Activated T-helper 1 cell treated with anti-CD3 and anti-CD28 coated beads, Interleukin-12 subunit alpha, Interleukin-12 subunit beta, Interleukin-2, Interleukin-4 antibody, amounts not matched to agents 30 ng/mL and 10 ng/mL and 1 ng/mL, durations not matched to agents 14 hours and 24 hours and 36 hours (primary cell): ENCODE data around the gene SDHA. TPM values are rescaled to one million over a fixed set of nuclear protein-coding genes. Genes with fewer than 3 reads are reported as not detected.
"Not testable (repeated sequence)": the region's sequence is repeated elsewhere in the genome, so short reads cannot be mapped to it uniquely, and the experiment has no call there.

Experiments
- DNase-seq: peaks from one replicate; pipeline ENCODE4 v3.0.0; 2021; ENCODE audit warnings: low spot score
- H3K27ac Mint-ChIP-seq: one replicate; pipeline ENCODE4 v1.8.0; 2021; ENCODE audit warnings: mild to moderate bottlenecking, mixed read lengths
- H3K27me3 Mint-ChIP-seq: one replicate; pipeline ENCODE4 v1.8.0; 2022; ENCODE audit warnings: mild to moderate bottlenecking, moderate library complexity, mixed read lengths; ENCODE audit not compliant: insufficient read depth
- H3K36me3 Mint-ChIP-seq: one replicate; pipeline ENCODE4 v1.8.0; 2021; ENCODE audit warnings: low read depth, mixed read lengths
- H3K4me1 Mint-ChIP-seq: one replicate; pipeline ENCODE4 v1.8.0; 2021; ENCODE audit warnings: low read depth, mixed read lengths
- H3K4me3 Mint-ChIP-seq: one replicate; pipeline ENCODE4 v1.8.0; 2021; ENCODE audit warnings: mild to moderate bottlenecking, moderate library complexity, mixed read lengths
- H3K9me3 Mint-ChIP-seq: one replicate; pipeline ENCODE4 v1.8.0; 2021; ENCODE audit warnings: mixed read lengths
- intact Hi-C: fragments of 100-400 bp; cut with micrococcal nuclease; formaldehyde crosslinking; loops from one replicate; pipeline ENCODE4 v1.15.1; 2024
- total RNA-seq: library from RNA; stranded (reverse); gene quantifications from 2 replicates; pipeline ENCODE4 v1.2.3, GENCODE V29; 2022

The SDHA gene
- total RNA-seq, 1 donor from 2014 or later = 135 TPM

GRCh38 chr5:250396-250795 lies 32.3 kb downstream of the SDHA start:
- H3K9me3 Mint-ChIP-seq, H3K4me1 Mint-ChIP-seq, intact Hi-C loops, H3K27ac Mint-ChIP-seq, DNase-seq, H3K27me3 Mint-ChIP-seq, H3K4me3 Mint-ChIP-seq: not testable (repeated sequence)
- peaks cover 47% of the 10 kb centered on the region for H3K36me3 Mint-ChIP-seq

DNA sequence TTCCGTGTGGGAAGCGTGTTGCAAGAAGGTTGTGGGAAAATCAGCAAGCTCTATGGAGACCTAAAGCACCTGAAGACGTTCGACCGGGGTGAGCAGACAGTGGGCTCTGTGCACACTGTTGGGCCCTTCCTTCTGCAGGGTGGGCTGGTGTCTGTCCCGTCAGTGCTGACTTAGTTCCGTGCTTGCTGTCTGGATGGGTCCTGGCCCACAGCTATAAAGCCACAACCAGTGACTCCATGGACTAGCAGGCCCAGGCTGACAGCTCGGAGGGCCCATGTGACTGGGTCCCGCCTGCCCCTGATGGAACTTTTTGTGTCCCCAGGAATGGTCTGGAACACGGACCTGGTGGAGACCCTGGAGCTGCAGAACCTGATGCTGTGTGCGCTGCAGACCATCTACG lies 32.9 kb downstream of the SDHA start:
- H3K27ac Mint-ChIP-seq, H3K9me3 Mint-ChIP-seq, intact Hi-C loops, H3K4me3 Mint-ChIP-seq, DNase-seq, H3K4me1 Mint-ChIP-seq, H3K27me3 Mint-ChIP-seq: not testable (repeated sequence)
- H3K36me3 Mint-ChIP-seq = peaks cover 51% of the 10 kb centered on the region

DNA sequence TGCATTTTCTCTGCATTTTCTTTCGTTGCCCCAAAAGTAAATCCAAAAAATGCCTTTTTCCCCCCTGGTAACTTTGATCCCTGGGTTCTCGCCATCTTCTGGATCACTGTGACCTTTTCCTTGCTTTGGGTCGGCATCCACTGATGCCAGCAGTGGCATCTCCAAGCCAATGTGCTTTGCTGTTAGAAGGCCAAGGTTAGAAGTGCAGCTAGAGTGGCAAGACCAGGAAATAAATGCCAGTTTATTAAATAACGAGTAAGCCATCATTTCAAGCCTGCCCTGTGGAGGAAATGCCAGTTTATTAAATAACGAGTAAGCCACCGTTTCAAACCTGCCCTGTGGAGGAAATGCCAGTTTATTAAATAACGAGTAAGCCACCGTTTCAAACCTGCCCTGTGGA lies 33.4 kb downstream of the SDHA start:
- DNase-seq, H3K27me3 Mint-ChIP-seq, intact Hi-C loops, H3K4me3 Mint-ChIP-seq, H3K4me1 Mint-ChIP-seq, H3K27ac Mint-ChIP-seq, H3K9me3 Mint-ChIP-seq: not testable (repeated sequence)
- peaks cover 53% of the 10 kb centered on the region for H3K36me3 Mint-ChIP-seq

- H3K27ac Mint-ChIP-seq, H3K4me3 Mint-ChIP-seq, H3K9me3 Mint-ChIP-seq, H3K4me1 Mint-ChIP-seq, intact Hi-C loops, DNase-seq, H3K27me3 Mint-ChIP-seq: not testable (repeated sequence)
- peaks cover 57% of the 10 kb centered on the region for H3K36me3 Mint-ChIP-seq
Observed at GRCh38 chr5:251975-252374, 33.9 kb downstream of the SDHA start.

DNA sequence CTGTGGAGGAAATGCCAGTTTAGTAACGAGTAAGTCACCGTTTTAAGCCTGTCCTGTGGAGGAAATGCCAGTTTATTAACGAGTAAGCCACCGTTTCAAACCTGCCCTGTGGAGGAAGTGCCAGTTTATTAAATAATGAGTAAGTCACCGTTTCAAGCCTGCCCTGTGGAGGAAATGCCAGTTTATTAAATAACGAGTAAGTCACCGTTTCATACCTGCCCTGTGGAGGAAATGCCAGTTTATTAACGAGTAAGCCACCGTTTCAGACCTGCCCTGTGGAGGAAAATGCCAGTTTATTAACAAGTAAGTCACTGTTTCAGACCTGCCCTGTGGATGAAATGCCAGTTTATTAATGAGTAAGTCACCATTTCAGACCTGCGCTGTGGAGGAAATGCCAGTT lies 34.4 kb downstream of the SDHA start:
- H3K9me3 Mint-ChIP-seq = no peaks in the 10 kb centered on the region
- no peaks in the 10 kb centered on the region for H3K4me1 Mint-ChIP-seq
- H3K27me3 Mint-ChIP-seq = no peaks in the 10 kb centered on the region
- no peak overlapping the region for H3K4me3 Mint-ChIP-seq
- H3K27ac Mint-ChIP-seq = peak overlapping the region; percentile 3
- no peak for DNase-seq
- intact Hi-C loops = no loop called here
- peaks cover 60% of the 10 kb centered on the region for H3K36me3 Mint-ChIP-seq

GRCh38 chr5:254322-254721 lies 36.2 kb downstream of the SDHA start:
- H3K4me3 Mint-ChIP-seq, H3K27ac Mint-ChIP-seq, intact Hi-C loops, H3K4me1 Mint-ChIP-seq, H3K27me3 Mint-ChIP-seq, DNase-seq, H3K9me3 Mint-ChIP-seq: not testable (repeated sequence)
- peaks cover 56% of the 10 kb centered on the region for H3K36me3 Mint-ChIP-seq

DNA sequence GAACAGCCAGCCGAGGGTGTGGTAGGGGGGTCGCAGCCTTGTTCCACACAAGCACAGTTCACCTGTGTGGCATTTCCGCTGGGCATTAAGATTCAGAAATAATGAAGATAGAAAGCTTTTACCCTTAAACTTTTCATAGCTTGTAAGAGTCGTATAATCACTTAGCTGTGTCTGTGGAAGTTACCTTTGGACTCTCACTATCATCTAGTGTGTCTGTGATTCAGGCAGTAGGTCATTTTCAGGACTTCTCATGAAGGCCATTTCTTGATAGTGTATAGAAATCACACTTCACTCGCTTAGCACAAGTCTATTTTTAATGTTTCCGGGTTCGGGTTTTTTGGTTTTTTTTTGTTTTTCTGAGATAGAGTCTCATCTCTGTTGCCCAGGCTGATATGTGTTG lies 37.0 kb downstream of the SDHA start:
- intact Hi-C loops, H3K27me3 Mint-ChIP-seq, DNase-seq, H3K4me1 Mint-ChIP-seq, H3K27ac Mint-ChIP-seq, H3K9me3 Mint-ChIP-seq, H3K4me3 Mint-ChIP-seq: not testable (repeated sequence)
- H3K36me3 Mint-ChIP-seq = peaks cover 51% of the 10 kb centered on the region

- H3K27me3 Mint-ChIP-seq, H3K27ac Mint-ChIP-seq, DNase-seq, H3K9me3 Mint-ChIP-seq, H3K4me3 Mint-ChIP-seq, intact Hi-C loops, H3K4me1 Mint-ChIP-seq: not testable (repeated sequence)
- peaks cover 50% of the 10 kb centered on the region for H3K36me3 Mint-ChIP-seq
Observed at GRCh38 chr5:256347-256746, 38.2 kb downstream of the SDHA start.

GRCh38 chr5:257148-257547 lies 39.0 kb downstream of the SDHA start:
- Mint-ChIP-seq H3K4me1 (no peaks in the 10 kb centered on the region), H3K27ac (no peak overlapping the region), H3K9me3 (no peaks in the 10 kb centered on the region), H3K27me3 (no peaks in the 10 kb centered on the region), H3K4me3 (no peak overlapping the region), H3K36me3 (peaks cover 49% of the 10 kb centered on the region)
- DNase-seq = no peak
- intact Hi-C loops = no loop called here

GRCh38 chr5:263275-263974 lies 45.3 kb downstream of the SDHA start:
- H3K4me1 Mint-ChIP-seq, DNase-seq, H3K4me3 Mint-ChIP-seq, H3K9me3 Mint-ChIP-seq, intact Hi-C loops, H3K27me3 Mint-ChIP-seq, H3K27ac Mint-ChIP-seq: not testable (repeated sequence)
- peaks cover 31% of the 10 kb centered on the region for H3K36me3 Mint-ChIP-seq

DNA sequence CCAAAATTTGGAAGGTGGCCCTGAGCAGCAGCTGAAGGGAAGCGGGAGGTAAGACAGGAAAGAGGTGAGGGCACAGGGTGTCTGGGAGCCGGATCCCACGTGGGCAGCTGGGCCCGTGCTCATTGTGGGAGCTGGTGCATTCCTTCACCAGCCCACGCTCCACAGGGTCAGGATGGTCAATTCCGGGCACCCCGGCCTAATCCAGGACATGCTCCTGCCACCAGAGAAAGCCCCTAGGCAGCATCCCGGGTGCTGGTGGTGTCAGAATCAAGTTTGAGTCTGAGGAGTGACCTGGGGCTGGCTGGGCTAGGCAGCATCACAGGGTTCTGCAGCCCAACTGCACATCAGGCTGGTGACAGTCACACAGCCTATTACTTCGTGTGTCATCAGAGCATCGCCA lies 46.2 kb downstream of the SDHA start:
- Mint-ChIP-seq H3K4me1 (peaks cover 9% of the 10 kb centered on the region), H3K27ac (peak overlapping the region; percentile 73), H3K27me3 (no peaks in the 10 kb centered on the region), H3K9me3 (no peaks in the 10 kb centered on the region), H3K36me3 (peaks cover 27% of the 10 kb centered on the region), H3K4me3 (no peak overlapping the region)
- intact Hi-C loops = no loop called here
- DNase-seq = no peak

DNA sequence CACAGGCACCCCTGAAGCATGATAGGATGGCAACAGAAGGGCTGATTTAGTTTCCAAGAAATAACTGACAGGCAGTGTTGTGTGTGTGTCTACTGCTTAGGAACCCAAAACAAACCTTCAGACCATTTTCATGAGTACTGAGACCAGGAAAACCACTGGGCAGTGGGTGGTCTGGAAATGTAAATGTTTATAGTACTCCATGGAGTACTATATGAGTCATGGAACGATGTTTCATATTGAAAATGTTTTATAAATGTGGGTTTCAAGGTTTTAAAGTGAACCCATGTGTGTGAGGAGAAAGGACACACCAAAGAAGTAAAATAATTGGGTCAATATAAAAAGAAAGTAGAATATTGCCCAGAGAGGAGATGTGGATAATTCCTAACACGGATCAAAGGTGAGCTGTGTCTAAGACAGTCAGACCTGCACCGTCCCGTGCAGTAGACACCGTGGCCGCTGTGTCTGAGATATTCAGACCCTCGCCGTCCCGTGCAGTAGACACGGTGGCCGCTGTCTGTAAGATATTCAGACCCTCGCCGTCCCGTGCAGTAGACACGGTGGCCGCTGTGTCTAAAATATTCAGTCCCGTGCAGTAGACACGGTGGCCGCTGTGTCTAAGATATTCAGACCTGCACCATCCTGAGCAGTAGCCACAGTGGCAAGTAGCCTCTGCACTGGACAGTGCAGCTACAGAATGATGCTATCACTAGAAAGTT lies 48.3 kb downstream of the SDHA start:
- Mint-ChIP-seq H3K27ac (peak overlapping the region; percentile 74), H3K36me3 (peaks cover 29% of the 10 kb centered on the region), H3K4me3 (peak overlapping the region; percentile 20)
- intact Hi-C loops, H3K27me3 Mint-ChIP-seq, DNase-seq, H3K4me1 Mint-ChIP-seq, H3K9me3 Mint-ChIP-seq: not testable (repeated sequence)

GRCh38 chr5:267716-268115 lies 49.6 kb downstream of the SDHA start:
- intact Hi-C loops = no loop called here
- H3K4me1 Mint-ChIP-seq = peaks cover 16% of the 10 kb centered on the region
- H3K9me3 Mint-ChIP-seq = no peaks in the 10 kb centered on the region
- H3K27ac Mint-ChIP-seq = peak overlapping the region; percentile 40
- no peak for DNase-seq
- H3K27me3 Mint-ChIP-seq = no peaks in the 10 kb centered on the region
- no peak overlapping the region for H3K4me3 Mint-ChIP-seq
- H3K36me3 Mint-ChIP-seq = peaks cover 27% of the 10 kb centered on the region
